Measurements from ENCODE around the gene IL1R2. TPM values are rescaled to one million over a fixed set of nuclear protein-coding genes. Genes with fewer than 3 reads are reported as not detected.

Gene IL1R2
- total and polyA plus RNA-seq, 2 of the 8 experiments (the other 6 are each of a cell fraction or from before 2014, with no cell fraction given): 0.06 TPM; not detected in 1

GRCh38 chr2:102004581-102004980 lies 12.8 kb downstream of the IL1R2 start:
- Histone ChIP-seq H4K5ac (ENCODE audit: insufficient read length, low read depth, low read length) (no peak overlapping the region), H3K4me1 (replicated peaks in 1 of 4; ENCODE audit: control insufficient read depth in 3 of 4, insufficient read depth in 4 of 4, low read length in 3 of 4) (no peaks in the 10 kb centered on the region), H3K4ac (replicated peaks; ENCODE audit: insufficient read length, low read depth, low read length) (no peak overlapping the region), H2BK120ac (replicated peaks; ENCODE audit: low read depth, low read length) (no peak overlapping the region), H4K8ac (ENCODE audit: extremely low read depth, insufficient read depth, low read length) (no peak overlapping the region), H3K27me3 (replicated peaks in 1 of 4; ENCODE audit: control insufficient read depth in 3 of 4, extremely low read depth in 1 of 4, insufficient read depth in 3 of 4, low read length in 3 of 4) (no peaks in the 10 kb centered on the region; a peak in 2 of 7 replicates), H2AK5ac (ENCODE audit: low read depth, low read length) (no peak overlapping the region), H2BK15ac (ENCODE audit: low read length) (no peak overlapping the region), H3K4me3 (ENCODE audit: extremely low read depth in 1 of 4, insufficient read depth in 2 of 4, low read depth in 3 of 4, low read length in 4 of 4) (no peak overlapping the region), H2BK12ac (ENCODE audit: low read depth, low read length) (no peak overlapping the region), H3K56ac (replicated peaks; ENCODE audit: insufficient read length, low read depth, low read length) (no peak overlapping the region), H3K4me2 (ENCODE audit: insufficient read depth in 1 of 2, low read depth in 2 of 2, low read length in 2 of 2) (no peak overlapping the region), H3K79me2 (ENCODE audit: control insufficient read depth in 1 of 2, insufficient read depth in 2 of 2, low read length in 2 of 2) (no peaks in the 10 kb centered on the region), H4K91ac (replicated peaks; ENCODE audit: insufficient read length, low read length) (no peak overlapping the region), H3K23me2 (ENCODE audit: low read depth, low read length) (no peaks in the 10 kb centered on the region; the same call in 1 of the 2 replicates), H3K9me3 (ENCODE audit: insufficient read depth in 2 of 2, low read depth in 1 of 2, low read length in 1 of 2) (no peaks in the 10 kb centered on the region), H3K18ac (ENCODE audit: extremely low read depth, low read length) (no peak overlapping the region), H2BK20ac (ENCODE audit: low read length) (no peak overlapping the region), H3K9ac (replicated peaks in 1 of 4; ENCODE audit: extremely low read depth in 1 of 4, low read depth in 3 of 4, low read length in 3 of 4) (no peak overlapping the region), H2BK5ac (ENCODE audit: low read depth, low read length) (no peak overlapping the region), H3K36me3 (ENCODE audit: control insufficient read depth in 2 of 4, insufficient read depth in 4 of 4, low read length in 3 of 4) (no peaks in the 10 kb centered on the region), H4K20me1 (replicated peaks in 1 of 2; ENCODE audit: control insufficient read depth in 1 of 2, insufficient read depth in 2 of 2, low read length in 2 of 2) (no peaks in the 10 kb centered on the region), H2AFZ (ENCODE audit: low read length) (no peak overlapping the region), H3K23ac (ENCODE audit: insufficient read length) (no peak overlapping the region), H3K79me1 (ENCODE audit: low read depth, low read length) (no peaks in the 10 kb centered on the region), H3K27ac (ENCODE audit: low read depth, low read length) (no peak overlapping the region), H3K14ac (ENCODE audit: insufficient read length) (no peak overlapping the region)
- CTCF ChIA-PET (ENCODE audit: partially characterized antibody): interaction anchor here (0.9 to 5.6 kb wide), 5 partner anchors 10 to 218 kb away, joined by 3 to 48 read pairs (median 9); no protein-coding TSS in a partner anchor
- no peak for DNase-seq (ENCODE audit: low read depth in 1 of 2, low spot score in 2 of 2)
- POLR2A ChIA-PET (ENCODE audit: partially characterized antibody): no interaction called here
- 80% methylated on average over 2 of the region's 2 CpGs; no CpG with 5 or more reads in 1 of the 2 experiments for WGBS, 2 experiments (ENCODE audit: extremely low coverage in 1 of 2, insufficient coverage in 1 of 2, insufficient read length in 1 of 2, insufficient replicate concordance in 2 of 2, low coverage in 1 of 2, low lambda C conversion rate in 2 of 2, missing lambda C conversion rate in 1 of 2)
- FAIRE-seq: no peak
- TF ChIP-seq TAF1 (IDR thresholded peaks at IDR 0.05; ENCODE audit: low read depth, low read length) (no peak), RAD21 (IDR thresholded peaks at IDR 0.05 in 1 of 2, conservative IDR thresholded peaks at IDR 0.05 in 1 of 2; ENCODE audit: low read depth in 2 of 2, low read length in 2 of 2) (no peak), NANOG (IDR thresholded peaks at IDR 0.05; ENCODE audit: insufficient read depth, low read depth, low read length, poor library complexity, severe bottlenecking) (no peak), CBX5 (IDR thresholded peaks at IDR 0.05; ENCODE audit: low read depth, low read length) (no peak), ASH2L (IDR thresholded peaks at IDR 0.05; ENCODE audit: low read length) (no peak), JUND (IDR thresholded peaks at IDR 0.05; ENCODE audit: low read length) (no peak), HDAC6 (IDR thresholded peaks at IDR 0.05; ENCODE audit: low read depth, low read length) (no peak), BRCA1 (IDR thresholded peaks at IDR 0.05; ENCODE audit: low read depth, low read length) (no peak), CHD2 (IDR thresholded peaks at IDR 0.05; ENCODE audit: low read length) (no peak), YY1 (IDR thresholded peaks at IDR 0.05; ENCODE audit: low read depth, low read length) (no peak), RBBP5 (IDR thresholded peaks at IDR 0.05; ENCODE audit: borderline replicate concordance, low read depth, low read length) (no peak), JUN (IDR thresholded peaks at IDR 0.05; ENCODE audit: low read depth, low read length) (no peak), SP2 (IDR thresholded peaks at IDR 0.05; ENCODE audit: low read length) (no peak)
